K562 (cell line): ENCODE data around the gene E2F3. TPM values are rescaled to one million over a fixed set of nuclear protein-coding genes. Genes with fewer than 3 reads are reported as not detected.

Experiments used
- EHMT2 ChIP-seq: fragments of 450-650 bp; IDR thresholded peaks from 2 replicates; pipeline ENCODE4 v1.6.1; 2018; ENCODE audit warnings: antibody characterized with exemption
- HDAC1 ChIP-seq, 2 experiments: fragments of 450-650 bp; IDR thresholded peaks; 2 replicates each; pipeline ENCODE4 v1.6.1; 2016 to 2017; ENCODE audit warnings: inconsistent platforms in 1 of 2, mild to moderate bottlenecking in 1 of 2, moderate library complexity in 1 of 2
- HDGF ChIP-seq: fragments of 450-650 bp; IDR thresholded peaks from 2 replicates; pipeline ENCODE4 v1.6.1; 2016
- MXD1 ChIP-seq: fragments of 250-450 bp; sonication (Bioruptor Pico); IDR thresholded peaks from 2 replicates; pipeline ENCODE4 v1.8.0; 2021; ENCODE audit warnings: borderline replicate concordance, mild to moderate bottlenecking, moderate library complexity; ENCODE audit not compliant: poor library complexity, severe bottlenecking
- NCOA6 ChIP-seq: fragments of 450-650 bp; IDR thresholded peaks from 2 replicates; pipeline ENCODE4 v1.6.1; 2017; ENCODE audit warnings: mild to moderate bottlenecking
- NCOR1 ChIP-seq: fragments of 450-650 bp; IDR thresholded peaks from 2 replicates; pipeline ENCODE4 v1.6.1; 2016; ENCODE audit warnings: mild to moderate bottlenecking, moderate library complexity
- NFIC ChIP-seq: fragments of 450-650 bp; IDR thresholded peaks from 2 replicates; pipeline ENCODE4 v1.6.1; 2017; ENCODE audit warnings: mild to moderate bottlenecking, inconsistent platforms
- NFIX ChIP-seq: fragments of 250-450 bp; sonication (Bioruptor Pico); IDR thresholded peaks from 2 replicates; pipeline ENCODE4 v1.4.0; 2020; ENCODE audit warnings: low read depth, mild to moderate bottlenecking, moderate library complexity
- NFRKB ChIP-seq: fragments of 450-650 bp; IDR thresholded peaks from 2 replicates; pipeline ENCODE4 v1.6.1; 2016; ENCODE audit warnings: low read depth
- NR2C2 ChIP-seq, 2 experiments: fragments of 200-800 bp in 1 of 2; sonication (Bioruptor generic) in 1 of 2; sonication (generic) in 1 of 2; formaldehyde crosslinking in 1 of 2; IDR thresholded peaks; 2 replicates each; pipeline versions ENCODE4 v1.6.1 to v1.8.0; 2016 to 2022; ENCODE audit warnings: mild to moderate bottlenecking in 1 of 2, missing compliant biosample characterization in 1 of 2, missing genetic modification characterization in 1 of 2, missing genetic modification reagents in 1 of 2
- NR3C1 ChIP-seq: sonication (generic); formaldehyde crosslinking; IDR thresholded peaks from 2 replicates; pipeline ENCODE4 v1.8.1; 2022; ENCODE audit warnings: missing genetic modification reagents
- POLR2G ChIP-seq: fragments of 200-400 bp; formaldehyde crosslinking; IDR thresholded peaks from 2 replicates; pipeline ENCODE4 v1.6.1; 2017; ENCODE audit warnings: low read depth, mild to moderate bottlenecking, antibody characterized with exemption, low read length, moderate library complexity
- RBM34 ChIP-seq: fragments of 200-400 bp; formaldehyde crosslinking; IDR thresholded peaks from 2 replicates; pipeline ENCODE4 v1.6.1; 2018; ENCODE audit warnings: low read length, borderline replicate concordance; ENCODE audit not compliant: insufficient read depth
- RFX7 ChIP-seq: fragments of 250-450 bp; sonication (Bioruptor Pico); IDR thresholded peaks from 2 replicates; pipeline ENCODE4 v1.5.1; 2021; ENCODE audit warnings: mild to moderate bottlenecking
- SIRT6 ChIP-seq: IDR thresholded peaks from one replicate; pipeline ENCODE4 v1.6.1; 2012; ENCODE audit warnings: low read depth, mild to moderate bottlenecking, control low read depth, inconsistent platforms, low read length, moderate library complexity
- TAF7 ChIP-seq: fragments of 450-650 bp; IDR thresholded peaks from 2 replicates; pipeline ENCODE4 v1.6.1; 2016; ENCODE audit warnings: missing genetic modification characterization, missing compliant biosample characterization
- YBX1 ChIP-seq: fragments of 450-650 bp; IDR thresholded peaks from 2 replicates; pipeline ENCODE4 v1.7.1; 2016; ENCODE audit warnings: mild to moderate bottlenecking
- ZNF639 ChIP-seq, 2 experiments: fragments of 200-800 bp in 1 of 2; sonication (Bioruptor generic) in 1 of 2; sonication (generic) in 1 of 2; formaldehyde crosslinking in 1 of 2; IDR thresholded peaks in 1 of 2; conservative IDR thresholded peaks in 1 of 2; 2 replicates each; pipeline versions ENCODE4 v1.5.0 to v1.6.1; 2016 to 2020; ENCODE audit warnings: missing compliant biosample characterization in 1 of 2, missing genetic modification characterization in 1 of 2, missing genetic modification reagents in 1 of 2
- polyA plus RNA-seq, 8 experiments: library from polyadenylated mRNA; depleted of rRNA in 4 of 8; stranded (reverse) in 5 of 8; unstranded in 3 of 8; fragments of >200 nt; fragmentation: Nextera tagmentation in 2 of 8; fragmentation: Illumina TruSeq in 1 of 8; extraction: Ambion mirVana in 2 of 8; extraction: Trizol in 1 of 8; gene quantifications; 2 replicates each; pipeline versions ENCODE4 v1.2.1 to v1.2.3, GENCODE V29; 2011 to 2014; ENCODE audit warnings: inconsistent platforms in 1 of 8, missing spikeins in 1 of 8
- total RNA-seq, 7 experiments: library from RNA; depleted of rRNA in 6 of 7; stranded (reverse); fragments of >200 nt in 6 of 7; fragmentation: Illumina TruSeq in 2 of 7; extraction: Trizol in 2 of 7; gene quantifications; 2 replicates each; pipeline versions ENCODE4 v1.2.1 to v1.2.3, GENCODE V29; 2011 to 2021; ENCODE audit warnings: low replicate concordance in 1 of 7
- TF ChIP-seq, protein P1 (sequence below), 3 experiments: IDR thresholded peaks in 2 of 3; conservative IDR thresholded peaks in 1 of 3; 2 replicates each; pipeline ENCODE4 v1.5.1; 2011 to 2012; ENCODE audit warnings: low read length in 3 of 3, mild to moderate bottlenecking in 3 of 3, control low read depth in 2 of 3, improper control_type of control experiment in 1 of 3, inconsistent platforms in 1 of 3, low read depth in 1 of 3, mixed read lengths in 1 of 3, moderate library complexity in 1 of 3; ENCODE audit not compliant: insufficient read depth in 2 of 3
- TF ChIP-seq, protein P2 (sequence below): fragments of 250-450 bp; sonication (Bioruptor Pico); IDR thresholded peaks from 2 replicates; pipeline ENCODE4 v1.8.0; 2022; ENCODE audit warnings: moderate library complexity, mild to moderate bottlenecking, inconsistent platforms
- TF ChIP-seq, protein P3 (sequence below), 2 experiments: fragments of 450-650 bp in 1 of 2; sonication (generic) in 1 of 2; formaldehyde crosslinking in 1 of 2; IDR thresholded peaks in 1 of 2; conservative IDR thresholded peaks in 1 of 2; 2 replicates each; pipeline versions ENCODE4 v1.6.1 to v1.8.1; 2016 to 2023; ENCODE audit warnings: mild to moderate bottlenecking in 2 of 2, moderate library complexity in 2 of 2, inconsistent platforms in 1 of 2, missing genetic modification reagents in 1 of 2

Gene E2F3
- total and polyA plus RNA-seq, 9 of the 15 experiments (the other 6 are each of a cell fraction or from before 2014, with no cell fraction given): 11.1 to 44.7 (median 27.2) TPM

- TF ChIP-seq, protein P1, sequence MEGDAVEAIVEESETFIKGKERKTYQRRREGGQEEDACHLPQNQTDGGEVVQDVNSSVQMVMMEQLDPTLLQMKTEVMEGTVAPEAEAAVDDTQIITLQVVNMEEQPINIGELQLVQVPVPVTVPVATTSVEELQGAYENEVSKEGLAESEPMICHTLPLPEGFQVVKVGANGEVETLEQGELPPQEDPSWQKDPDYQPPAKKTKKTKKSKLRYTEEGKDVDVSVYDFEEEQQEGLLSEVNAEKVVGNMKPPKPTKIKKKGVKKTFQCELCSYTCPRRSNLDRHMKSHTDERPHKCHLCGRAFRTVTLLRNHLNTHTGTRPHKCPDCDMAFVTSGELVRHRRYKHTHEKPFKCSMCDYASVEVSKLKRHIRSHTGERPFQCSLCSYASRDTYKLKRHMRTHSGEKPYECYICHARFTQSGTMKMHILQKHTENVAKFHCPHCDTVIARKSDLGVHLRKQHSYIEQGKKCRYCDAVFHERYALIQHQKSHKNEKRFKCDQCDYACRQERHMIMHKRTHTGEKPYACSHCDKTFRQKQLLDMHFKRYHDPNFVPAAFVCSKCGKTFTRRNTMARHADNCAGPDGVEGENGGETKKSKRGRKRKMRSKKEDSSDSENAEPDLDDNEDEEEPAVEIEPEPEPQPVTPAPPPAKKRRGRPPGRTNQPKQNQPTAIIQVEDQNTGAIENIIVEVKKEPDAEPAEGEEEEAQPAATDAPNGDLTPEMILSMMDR (IDR thresholded peaks at IDR 0.05 in 2 of 3, conservative IDR thresholded peaks at IDR 0.05 in 1 of 3; ENCODE audit: insufficient read depth in 2 of 3, low read depth in 1 of 3, low read length in 3 of 3): peak in 1 of 3 experiments; percentile 9; a peak in 1 of 6 replicates
- TF ChIP-seq NFIX (CRISPR knock-in tag) (no peak), HDAC1 (IDR thresholded peaks at IDR 0.05) (peak in 1 of 2 experiments; percentile 63; a peak in 2 of 4 replicates), NR3C1 (CRISPR knock-in tag) (no peak), HDGF (no peak), NR2C2 (CRISPR knock-in tag; IDR thresholded peaks at IDR 0.05) (no peak), NR2C2 (tag; IDR thresholded peaks at IDR 0.05) (peak; percentile 95), NCOA6 (no peak), NFRKB (no peak), ZNF639 (CRISPR knock-in tag; conservative IDR thresholded peaks at IDR 0.05 in 1 of 2, IDR thresholded peaks at IDR 0.05 in 1 of 2) (peak in 1 of 2 experiments; percentile 95; a peak in 2 of 4 replicates), NCOR1 (peak; percentile 79), RFX7 (no peak), MXD1 (CRISPR knock-in tag) (no peak), SIRT6 (no peak), POLR2G (peak; percentile 55), EHMT2 (no peak), RBM34 (no peak), TAF7 (no peak), YBX1 (no peak), NFIC (no peak)
- TF ChIP-seq, protein P2, sequence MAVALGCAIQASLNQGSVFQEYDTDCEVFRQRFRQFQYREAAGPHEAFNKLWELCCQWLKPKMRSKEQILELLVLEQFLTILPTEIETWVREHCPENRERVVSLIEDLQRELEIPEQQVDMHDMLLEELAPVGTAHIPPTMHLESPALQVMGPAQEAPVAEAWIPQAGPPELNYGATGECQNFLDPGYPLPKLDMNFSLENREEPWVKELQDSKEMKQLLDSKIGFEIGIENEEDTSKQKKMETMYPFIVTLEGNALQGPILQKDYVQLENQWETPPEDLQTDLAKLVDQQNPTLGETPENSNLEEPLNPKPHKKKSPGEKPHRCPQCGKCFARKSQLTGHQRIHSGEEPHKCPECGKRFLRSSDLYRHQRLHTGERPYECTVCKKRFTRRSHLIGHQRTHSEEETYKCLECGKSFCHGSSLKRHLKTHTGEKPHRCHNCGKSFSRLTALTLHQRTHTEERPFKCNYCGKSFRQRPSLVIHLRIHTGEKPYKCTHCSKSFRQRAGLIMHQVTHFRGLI: no peak
- TF ChIP-seq, protein P3, sequence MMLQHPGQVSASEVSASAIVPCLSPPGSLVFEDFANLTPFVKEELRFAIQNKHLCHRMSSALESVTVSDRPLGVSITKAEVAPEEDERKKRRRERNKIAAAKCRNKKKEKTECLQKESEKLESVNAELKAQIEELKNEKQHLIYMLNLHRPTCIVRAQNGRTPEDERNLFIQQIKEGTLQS (IDR thresholded peaks at IDR 0.05): no peak; the same call in none of the 2 replicates
- TF ChIP-seq, protein P3 (CRISPR knock-in tag; conservative IDR thresholded peaks at IDR 0.05): no peak
These were observed 1.5 kb downstream of the E2F3 start (continued) for GRCh38 chr6:20403070-20403765.
